ENCODE data around the gene CD74. TPM values are rescaled to one million over a fixed set of nuclear protein-coding genes. Genes with fewer than 3 reads are reported as not detected.
A peak's percentile ranks its signal among the peaks of the same experiment; 100 is the strongest.

CD74 gene
- total RNA-seq, 3 donors from 2014 or later (not counting 1 experiment from before 2014, with no cell fraction given), result 550 to 913 (median 748) TPM

GRCh38 chr5:150447188-150447587 is 34.5 kb upstream of the CD74 start:
- no peak for ATAC-seq
- H3K4me1 Mint-ChIP-seq, result peaks cover 37 to 38% of the 10 kb centered on the region in 2 donors
- Histone ChIP-seq H3K36me3 (ENCODE audit: control insufficient read depth, insufficient read depth, low read length) (peaks cover 48% of the 10 kb centered on the region), H3K9me3 (ENCODE audit: control insufficient read depth, insufficient read depth, low read length) (no peaks in the 10 kb centered on the region), H3K27me3 (ENCODE audit: control insufficient read depth, insufficient read depth, low read length) (no peaks in the 10 kb centered on the region), H3K27ac (ENCODE audit: low read length) (no peak overlapping the region), H3K4me3 (ENCODE audit: low read length) (no peak overlapping the region), H3K4me1 (ENCODE audit: control insufficient read depth, insufficient read depth, low read length) (peaks cover 27% of the 10 kb centered on the region)
- intact Hi-C loops (cut with micrococcal nuclease), result loop anchor here (10.0 kb wide), 1 partner anchor 1328 kb away; the partner anchor contains the start of gene G3BP1
- H3K4me3 Mint-ChIP-seq, result no peak overlapping the region
- TF ChIP-seq CTCF (IDR thresholded peaks at IDR 0.05), result no peak
- no peak for DNase-seq
- H3K36me3 Mint-ChIP-seq, result peaks cover 9% of the 10 kb centered on the region
- no peaks in the 10 kb centered on the region for H3K9me3 Mint-ChIP-seq
- H3K27me3 Mint-ChIP-seq (ENCODE audit: low read depth in 2 of 2), result no peaks in the 10 kb centered on the region
- WGBS (ENCODE audit: insufficient coverage), result 86% methylated on average over 6 of the region's 6 CpGs
- peak overlapping the region; percentile 58 to 92 for H3K27ac Mint-ChIP-seq

- H3K36me3 ChIP-seq (ENCODE audit: control insufficient read depth, insufficient read depth, low read length), result peaks cover 48% of the 10 kb centered on the region
- H3K4me1 ChIP-seq (ENCODE audit: control insufficient read depth, insufficient read depth, low read length), result peaks cover 27% of the 10 kb centered on the region
- H3K27me3 Mint-ChIP-seq (ENCODE audit: low read depth in 2 of 2), result no peaks in the 10 kb centered on the region
- H3K27ac Mint-ChIP-seq, result peak overlapping the region; percentile 58 to 92
- H3K36me3 Mint-ChIP-seq, result peaks cover 9% of the 10 kb centered on the region
- DNase-seq (no peak), ATAC-seq (no peak)
- no peak for TF ChIP-seq CTCF (IDR thresholded peaks at IDR 0.05)
- H3K4me1 Mint-ChIP-seq, result peaks cover 38 to 40% of the 10 kb centered on the region in 2 donors
- no peak overlapping the region for H3K4me3 ChIP-seq (ENCODE audit: low read length)
- intact Hi-C loops (cut with micrococcal nuclease), result loop anchor here (10.0 kb wide), 1 partner anchor 1328 kb away; the partner anchor contains the start of gene G3BP1
- 81% methylated on average over 6 of the region's 6 CpGs for WGBS (ENCODE audit: insufficient coverage)
- H3K4me3 Mint-ChIP-seq, result no peak overlapping the region
- H3K27ac ChIP-seq (ENCODE audit: low read length), result no peak overlapping the region
- no peaks in the 10 kb centered on the region for H3K9me3 ChIP-seq (ENCODE audit: control insufficient read depth, insufficient read depth, low read length)
- H3K27me3 ChIP-seq (ENCODE audit: control insufficient read depth, insufficient read depth, low read length), result no peaks in the 10 kb centered on the region
- no peaks in the 10 kb centered on the region for H3K9me3 Mint-ChIP-seq
Observed at GRCh38 chr5:150446583-150446982, 33.9 kb upstream of the CD74 start.

- Histone ChIP-seq H3K36me3 (ENCODE audit: control insufficient read depth, insufficient read depth, low read length) (peaks cover 48% of the 10 kb centered on the region), H3K27ac (ENCODE audit: low read length) (no peak overlapping the region), H3K9me3 (ENCODE audit: control insufficient read depth, insufficient read depth, low read length) (no peaks in the 10 kb centered on the region), H3K27me3 (ENCODE audit: control insufficient read depth, insufficient read depth, low read length) (no peaks in the 10 kb centered on the region), H3K4me3 (ENCODE audit: low read length) (no peak overlapping the region), H3K4me1 (ENCODE audit: control insufficient read depth, insufficient read depth, low read length) (peaks cover 27% of the 10 kb centered on the region)
- peaks cover 9% of the 10 kb centered on the region for H3K36me3 Mint-ChIP-seq
- no peak overlapping the region for H3K4me3 Mint-ChIP-seq
- peaks cover 38 to 44% of the 10 kb centered on the region in 2 donors for H3K4me1 Mint-ChIP-seq
- intact Hi-C loops (cut with micrococcal nuclease), result loop anchor here (10.0 kb wide), 1 partner anchor 1329 kb away; the partner anchor contains the start of gene G3BP1
- H3K27me3 Mint-ChIP-seq (ENCODE audit: low read depth in 2 of 2), result no peaks in the 10 kb centered on the region
- TF ChIP-seq CTCF (IDR thresholded peaks at IDR 0.05), result no peak
- ATAC-seq (no peak), DNase-seq (no peak)
- H3K27ac Mint-ChIP-seq, result peak overlapping the region; percentile 58 to 92
- no peaks in the 10 kb centered on the region for H3K9me3 Mint-ChIP-seq
- WGBS (ENCODE audit: insufficient coverage), result 96% methylated on average over 2 of the region's 2 CpGs
Observed at GRCh38 chr5:150446088-150446487, 33.4 kb upstream of the CD74 start.

- Mint-ChIP-seq H3K4me3 (no peak overlapping the region), H3K27ac (no peak overlapping the region)
- ATAC-seq, result no peak
Observed at GRCh38 chr5:150444770-150445169, 32.1 kb upstream of the CD74 start.

More at GRCh38 chr5:150444770-150445169, 32.1 kb upstream of the CD74 start:
- Histone ChIP-seq H3K27ac (ENCODE audit: low read length) (no peak overlapping the region), H3K4me1 (ENCODE audit: control insufficient read depth, insufficient read depth, low read length) (peaks cover 25% of the 10 kb centered on the region), H3K27me3 (ENCODE audit: control insufficient read depth, insufficient read depth, low read length) (no peaks in the 10 kb centered on the region), H3K9me3 (ENCODE audit: control insufficient read depth, insufficient read depth, low read length) (no peaks in the 10 kb centered on the region), H3K36me3 (ENCODE audit: control insufficient read depth, insufficient read depth, low read length) (peaks cover 48% of the 10 kb centered on the region), H3K4me3 (ENCODE audit: low read length) (no peak overlapping the region)
- DNase-seq, result no peak
- H3K4me1 Mint-ChIP-seq, result peaks cover 37 to 47% of the 10 kb centered on the region in 2 donors
- no peaks in the 10 kb centered on the region for H3K9me3 Mint-ChIP-seq
- TF ChIP-seq CTCF (IDR thresholded peaks at IDR 0.05), result no peak
- peaks cover 9% of the 10 kb centered on the region for H3K36me3 Mint-ChIP-seq
- H3K27me3 Mint-ChIP-seq (ENCODE audit: low read depth in 2 of 2), result no peaks in the 10 kb centered on the region
- intact Hi-C loops (cut with micrococcal nuclease), result loop anchor here (10.0 kb wide), 1 partner anchor 1330 kb away; the partner anchor contains the start of gene G3BP1
- WGBS (ENCODE audit: insufficient coverage), result 95% methylated on average over 9 of the region's 9 CpGs
